Measurements from ENCODE around the gene DHFR2. TPM values are rescaled to one million over a fixed set of nuclear protein-coding genes. Genes with fewer than 3 reads are reported as not detected.

DHFR2 gene
- total and polyA plus RNA-seq, 4 donors: 3.5 to 8.1 (median 5.1) TPM

- no peak for ATAC-seq (ENCODE audit: insufficient read depth, low FRiP score)
- Histone ChIP-seq H3K27me3 (ENCODE audit: control insufficient read depth in 3 of 3, insufficient read depth in 3 of 3, low read length in 2 of 3) (no peaks in the 10 kb centered on the region), H3K9me3 (ENCODE audit: control insufficient read depth in 4 of 4, insufficient read depth in 3 of 4, low read length in 3 of 4) (no peaks in the 10 kb centered on the region), H3K27ac (ENCODE audit: low read depth in 1 of 2, low read length in 1 of 2) (no peak overlapping the region), H3K9ac (ENCODE audit: insufficient read depth in 1 of 2, low read length in 2 of 2) (no peak overlapping the region), H3K4me1 (ENCODE audit: control insufficient read depth in 5 of 5, insufficient read depth in 5 of 5, low read length in 5 of 5) (peaks cover 0 to 22% (median 5%) of the 10 kb centered on the region in 5 donors), H3K36me3 (ENCODE audit: control insufficient read depth in 4 of 4, insufficient read depth in 4 of 4, low read length in 4 of 4) (peaks cover 0 to 11% (median 3%) of the 10 kb centered on the region in 4 donors), H3K4me3 (no peak overlapping the region)
- TF ChIP-seq CTCF (IDR thresholded peaks at IDR 0.05; ENCODE audit: control extremely low read depth, extremely low read depth): no peak
- no peak for DNase-seq
- 97 to 98% methylated on average over 13 of the region's 13 CpGs for WGBS, 2 donors
Observed at GRCh38 chr3:94061297-94061696, 1.4 kb downstream of the DHFR2 start.

- peaks cover 0 to 5% (median 1%) of the 10 kb centered on the region in 4 donors for H3K36me3 ChIP-seq (ENCODE audit: control insufficient read depth in 4 of 4, insufficient read depth in 4 of 4, low read length in 4 of 4)
- DNase-seq (no peak), ATAC-seq (ENCODE audit: insufficient read depth, low FRiP score) (no peak)
- H3K4me1 ChIP-seq (ENCODE audit: control insufficient read depth in 5 of 5, insufficient read depth in 5 of 5, low read length in 5 of 5): no peaks in the 10 kb centered on the region
- H3K4me3 ChIP-seq: no peak overlapping the region
- no peaks in the 10 kb centered on the region for H3K9me3 ChIP-seq (ENCODE audit: control insufficient read depth in 4 of 4, insufficient read depth in 3 of 4, low read length in 3 of 4)
- no peak overlapping the region for H3K27ac ChIP-seq (ENCODE audit: low read depth in 1 of 2, low read length in 1 of 2)
- no peak overlapping the region for H3K9ac ChIP-seq (ENCODE audit: insufficient read depth in 1 of 2, low read length in 2 of 2)
- H3K27me3 ChIP-seq (ENCODE audit: control insufficient read depth in 3 of 3, insufficient read depth in 3 of 3, low read length in 2 of 3): no peaks in the 10 kb centered on the region
- no peak for TF ChIP-seq CTCF (IDR thresholded peaks at IDR 0.05; ENCODE audit: control extremely low read depth, extremely low read depth)
Observed at GRCh38 chr3:94050546-94050945, 12.2 kb downstream of the DHFR2 start.

GRCh38 chr3:94049267-94049666, 13.4 kb downstream of the DHFR2 start:
- WGBS, 2 donors: 85 to 95% methylated on average over 2 of the region's 2 CpGs

More at GRCh38 chr3:94049267-94049666, 13.4 kb downstream of the DHFR2 start:
- H3K9me3 ChIP-seq (ENCODE audit: control insufficient read depth in 4 of 4, insufficient read depth in 3 of 4, low read length in 3 of 4): peaks cover 0 to 5% (median 0%) of the 10 kb centered on the region in 4 donors
- ATAC-seq (ENCODE audit: insufficient read depth, low FRiP score) (no peak), DNase-seq (no peak)
- TF ChIP-seq CTCF (IDR thresholded peaks at IDR 0.05; ENCODE audit: control extremely low read depth, extremely low read depth): no peak
- peaks cover 0 to 6% (median 3%) of the 10 kb centered on the region in 4 donors for H3K36me3 ChIP-seq (ENCODE audit: control insufficient read depth in 4 of 4, insufficient read depth in 4 of 4, low read length in 4 of 4)
- H3K4me3 ChIP-seq: no peak overlapping the region
- H3K27ac ChIP-seq (ENCODE audit: low read depth in 1 of 2, low read length in 1 of 2): no peak overlapping the region
- no peaks in the 10 kb centered on the region for H3K27me3 ChIP-seq (ENCODE audit: control insufficient read depth in 3 of 3, insufficient read depth in 3 of 3, low read length in 2 of 3)
- H3K9ac ChIP-seq (ENCODE audit: insufficient read depth in 1 of 2, low read length in 2 of 2): no peak overlapping the region
- no peaks in the 10 kb centered on the region for H3K4me1 ChIP-seq (ENCODE audit: control insufficient read depth in 5 of 5, insufficient read depth in 5 of 5, low read length in 5 of 5)

All from lung (tissue), 12 donors.